Islet of Langerhans (tissue), 1 donor: ENCODE data around the gene POGZ.
"Not testable (repeated sequence)": the region's sequence is repeated elsewhere in the genome, so short reads cannot be mapped to it uniquely, and the experiment has no call there.

Experiments
- FAIRE-seq: peaks from one replicate; lab custom pipeline; 2011; peaks lifted over from hg19 to GRCh38; lab: Jason Lieb, UNC

The POGZ gene

GRCh38 chr1:151478140-151478812 is 19.0 kb upstream of the POGZ start:
- no peak for FAIRE-seq

- FAIRE-seq: no peak
Observed at GRCh38 chr1:151477066-151477465, 17.8 kb upstream of the POGZ start.

- FAIRE-seq: no peak
Observed at GRCh38 chr1:151476083-151476482, 16.8 kb upstream of the POGZ start.

GRCh38 chr1:151475175-151475574 is 15.9 kb upstream of the POGZ start:
- FAIRE-seq: no peak

- FAIRE-seq: no peak
Observed at GRCh38 chr1:151474745-151475144, 15.5 kb upstream of the POGZ start.

GRCh38 chr1:151472856-151473731 is 13.8 kb upstream of the POGZ start:
- FAIRE-seq: peak; percentile 93

GRCh38 chr1:151465026-151465425 is 5.7 kb upstream of the POGZ start:
- FAIRE-seq: no peak

GRCh38 chr1:151461694-151462093 is 2.4 kb upstream of the POGZ start:
- no peak for FAIRE-seq

- FAIRE-seq: no peak
Observed at GRCh38 chr1:151458802-151459330, 428 bp downstream of the POGZ start.

- no peak for FAIRE-seq
Observed at GRCh38 chr1:151457911-151458801, 1.1 kb downstream of the POGZ start.

- FAIRE-seq: no peak
Observed at GRCh38 chr1:151455966-151456365, 3.3 kb downstream of the POGZ start.

- FAIRE-seq: no peak
Observed at GRCh38 chr1:151455231-151455630, 4.1 kb downstream of the POGZ start.

GRCh38 chr1:151447696-151448095 is 11.6 kb downstream of the POGZ start:
- FAIRE-seq: no peak

- no peak for FAIRE-seq
Observed at GRCh38 chr1:151444783-151445177, 14.5 kb downstream of the POGZ start.

GRCh38 chr1:151443846-151444782 is 15.2 kb downstream of the POGZ start:
- peak; percentile 99 for FAIRE-seq

- FAIRE-seq: not testable (repeated sequence)
Observed at GRCh38 chr1:151437396-151437795, 21.9 kb downstream of the POGZ start.

GRCh38 chr1:151436985-151437384 is 22.3 kb downstream of the POGZ start:
- no peak for FAIRE-seq

- FAIRE-seq: peak; percentile 33
Observed at GRCh38 chr1:151435174-151435573, 24.1 kb downstream of the POGZ start.

- not testable (repeated sequence) for FAIRE-seq
Observed at GRCh38 chr1:151433827-151434226, 25.5 kb downstream of the POGZ start.

GRCh38 chr1:151428068-151428467 is 31.2 kb downstream of the POGZ start:
- no peak for FAIRE-seq

- no peak for FAIRE-seq
Observed at GRCh38 chr1:151425103-151425502, 34.2 kb downstream of the POGZ start.
